Loucy (cell line): Measurements from ENCODE around the gene HMGN3.

Source experiments
- CTCF ChIP-seq: fragments of 200-600 bp; sonication (generic); conservative IDR thresholded peaks from 2 replicates; pipeline ENCODE4 v1.5.1; 2014; ENCODE audit warnings: mild to moderate bottlenecking, antibody characterized with exemption, low read length
- EZH2phosphoT487 ChIP-seq: fragments of 200-600 bp; IDR thresholded peaks from 2 replicates; pipeline ENCODE4 v1.6.1; 2018; ENCODE audit warnings: antibody characterized with exemption, mild to moderate bottlenecking, moderate library complexity, borderline replicate concordance

GRCh38 chr6:79173378-79173777 lies 61.1 kb downstream of the HMGN3 start:
- no peak for TF ChIP-seq CTCF
- TF ChIP-seq EZH2phosphoT487 = no peak
